ENCODE results near the gene PPIL3.
"Not testable (repeated sequence)": the region's sequence is repeated elsewhere in the genome, so short reads cannot be mapped to it uniquely, and the experiment has no call there.

The PPIL3 gene

DNA sequence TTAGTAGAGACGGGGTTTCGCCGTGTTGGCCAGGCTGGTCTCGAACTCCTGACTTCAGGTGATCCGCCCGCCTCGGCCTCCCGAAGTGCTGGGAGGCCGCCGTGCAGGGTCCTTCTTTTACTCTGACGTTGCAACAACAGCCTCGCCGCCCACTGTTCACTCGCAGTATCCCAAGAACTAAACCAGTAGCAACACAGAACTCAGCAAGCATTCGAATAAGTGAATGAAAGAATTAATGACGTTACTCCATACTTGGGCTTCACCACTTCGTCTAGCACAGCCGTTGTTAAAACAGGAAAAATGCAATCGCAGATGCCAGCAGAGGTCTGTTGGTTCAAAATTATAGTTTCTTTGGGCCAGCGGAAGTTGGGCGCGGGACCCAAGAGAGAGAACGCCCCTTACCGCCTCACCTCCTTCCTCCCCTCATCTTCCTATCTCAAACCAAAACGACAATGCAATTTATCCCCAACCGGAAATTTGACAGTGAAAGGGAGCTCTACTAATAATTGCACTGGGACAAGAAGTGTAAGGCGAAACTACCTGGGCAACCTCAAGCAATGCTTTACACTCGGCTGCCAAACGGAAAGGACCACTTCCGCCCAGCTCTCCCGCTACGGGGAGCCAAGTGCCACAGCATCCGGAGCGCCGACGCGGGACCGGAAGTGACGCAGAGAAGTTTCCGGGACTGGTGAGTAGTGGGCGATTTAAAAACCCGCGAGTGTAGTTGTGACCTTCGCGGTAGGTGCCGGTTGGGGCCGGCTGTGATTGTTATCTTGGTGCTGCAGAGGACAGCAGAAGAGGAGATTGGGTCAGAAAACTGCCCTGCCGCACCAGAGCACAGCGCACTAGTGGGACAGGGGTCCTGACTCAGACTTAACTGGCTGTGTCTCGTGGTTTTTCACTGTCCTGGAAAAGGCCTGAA is at the start of gene PPIL3, which contains the start of gene NIF3L1:
TSS of gene PPIL3 (minus strand) at position 374 of the 922 bp plus-strand sequence. CDS start 1,462 bp downstream, outside the sequence.
TSS of gene NIF3L1 (plus strand) at position 668 of the 922 bp plus-strand sequence. CDS start 2,573 bp downstream, outside the sequence.
- no peak for FAIRE-seq

GRCh38 chr2:200930947-200931626 is 42.2 kb upstream of the PPIL3 start:
- FAIRE-seq: peak; percentile 93

- FAIRE-seq: no peak
Measured at GRCh38 chr2:200929334-200930249, 40.7 kb upstream of the PPIL3 start.

DNA sequence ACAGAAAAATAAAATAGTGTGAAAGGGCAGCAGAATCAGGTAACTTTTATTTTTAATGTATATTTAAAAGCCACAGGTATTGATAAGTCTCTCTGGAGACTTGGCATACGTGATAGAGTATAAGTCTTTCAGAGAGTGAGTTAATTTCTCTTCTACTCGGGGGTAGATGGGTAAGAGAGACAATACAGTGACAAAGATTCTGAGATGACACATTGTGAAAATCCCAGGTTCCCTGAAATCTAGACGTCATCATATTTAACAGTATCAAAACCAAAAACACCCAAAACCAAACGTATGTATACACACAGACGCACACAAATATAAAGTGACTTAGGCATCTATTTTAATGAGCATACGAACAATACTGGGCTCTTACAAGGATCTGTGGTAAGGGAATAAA is 33.6 kb upstream of the PPIL3 start:
- FAIRE-seq: no peak

GRCh38 chr2:200913654-200914053 is 24.8 kb upstream of the PPIL3 start:
- FAIRE-seq: no peak

DNA sequence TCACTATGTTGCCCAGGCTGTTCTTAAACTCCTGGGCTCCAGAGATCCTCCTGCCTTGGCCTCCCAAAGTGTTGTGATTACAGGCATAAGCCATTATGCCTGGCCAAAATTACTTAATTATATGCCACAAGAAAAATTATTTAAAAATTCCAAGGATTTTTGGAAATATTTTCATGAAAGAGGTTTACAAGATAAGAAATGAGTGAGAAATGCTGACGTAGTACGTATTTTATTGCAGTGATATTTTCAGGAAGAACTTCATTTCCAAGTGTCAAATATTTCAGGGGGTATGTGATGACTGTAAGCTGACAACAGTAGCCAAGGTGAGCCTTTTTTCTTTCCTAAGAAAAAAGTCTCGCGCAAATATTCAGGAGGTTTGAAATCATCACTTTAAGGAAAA is 21.1 kb upstream of the PPIL3 start:
- FAIRE-seq: no peak

GRCh38 chr2:200905618-200906296 is 16.9 kb upstream of the PPIL3 start:
- FAIRE-seq: no peak

GRCh38 chr2:200901459-200902072 is 12.7 kb upstream of the PPIL3 start:
- FAIRE-seq: no peak

GRCh38 chr2:200899482-200899881 is 10.6 kb upstream of the PPIL3 start:
- no peak for FAIRE-seq

DNA sequence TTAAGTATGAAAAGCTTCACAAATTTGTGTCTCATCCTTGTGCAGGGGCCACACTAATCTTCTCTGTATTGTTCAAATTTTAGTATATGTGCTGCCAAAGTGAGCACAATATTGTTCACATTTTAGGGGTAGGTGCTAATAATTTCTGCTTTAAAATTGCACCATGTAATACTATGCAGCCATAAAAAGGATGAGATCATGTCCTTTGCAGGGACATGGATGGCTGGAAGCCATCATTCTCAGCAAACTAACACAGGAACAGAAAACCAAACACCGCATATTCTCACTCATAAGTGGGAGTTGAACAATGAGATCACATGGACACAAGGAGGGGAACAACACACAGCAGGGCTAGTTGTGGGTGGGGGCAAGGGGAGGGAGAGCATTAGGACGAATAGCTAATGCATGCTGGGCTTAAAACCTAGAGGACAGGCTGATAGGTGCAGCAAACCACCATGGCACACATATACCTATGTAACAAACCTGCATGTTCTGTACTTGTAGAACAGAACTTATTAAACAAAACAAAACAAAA is 7.1 kb downstream of the PPIL3 start:
- not testable (repeated sequence) for FAIRE-seq

DNA sequence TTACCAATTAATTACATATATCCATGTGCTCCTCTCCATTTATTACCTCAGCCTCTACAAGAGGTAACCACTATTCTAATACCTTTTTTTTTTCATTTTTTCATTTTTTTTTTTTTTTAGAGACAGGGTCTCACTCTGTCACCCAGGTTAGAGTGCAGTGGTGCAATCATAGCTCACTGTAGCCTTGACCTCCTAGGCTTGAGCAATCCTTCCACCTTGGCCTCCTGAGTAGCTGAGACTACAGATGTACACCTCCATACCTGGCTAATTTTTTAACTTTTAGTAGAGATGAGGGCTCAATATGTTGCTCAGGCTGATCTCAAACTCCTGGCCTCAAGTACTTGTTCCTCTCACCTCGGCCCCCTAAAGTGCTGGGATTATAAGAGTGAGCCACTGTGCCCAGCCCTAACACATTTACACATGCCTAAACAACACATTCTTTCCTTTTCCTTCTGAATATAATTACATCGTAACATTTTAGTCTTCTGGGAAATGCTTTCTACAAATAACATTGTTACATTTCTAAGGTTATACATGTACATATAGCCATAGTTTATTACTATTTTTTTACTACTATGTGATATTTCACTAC is 10.5 kb downstream of the PPIL3 start:
- no peak for FAIRE-seq

DNA sequence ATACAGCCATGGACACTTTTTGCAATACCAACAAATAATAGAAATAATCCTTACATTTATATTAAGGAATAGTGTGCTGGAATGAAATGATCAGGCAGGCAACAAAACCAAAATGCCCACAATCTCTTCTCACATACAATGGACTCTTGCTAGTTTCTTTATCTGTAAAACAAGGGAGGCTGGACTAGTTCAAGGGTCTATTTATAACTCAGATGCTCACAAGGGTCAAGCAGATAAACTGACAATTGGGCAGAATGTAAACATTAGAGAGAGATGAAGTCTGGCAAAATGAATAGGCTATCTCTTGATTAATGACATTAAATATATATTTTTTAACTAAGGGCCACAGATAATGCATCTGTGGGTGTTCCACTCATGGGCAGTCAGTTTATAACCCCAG is 11.4 kb downstream of the PPIL3 start:
- FAIRE-seq: no peak

DNA sequence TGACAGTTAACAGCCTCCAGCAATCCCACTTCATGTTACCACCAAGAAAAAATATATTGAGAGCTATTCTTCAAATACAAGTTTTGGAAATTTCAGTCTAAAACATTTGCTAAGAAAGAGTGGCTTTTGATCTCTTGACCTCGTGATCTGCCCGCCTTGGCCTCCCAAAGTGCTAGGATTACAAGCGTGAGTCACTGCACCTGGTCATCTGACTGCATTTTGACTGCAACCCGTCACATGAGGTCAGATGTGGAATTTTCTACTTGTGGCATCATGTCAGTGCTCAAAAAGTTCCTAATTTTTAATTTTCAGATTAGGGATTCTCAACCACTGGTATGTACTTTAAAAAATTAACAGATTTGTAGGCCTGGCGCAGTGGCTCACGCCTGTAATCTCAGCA is 15.3 kb downstream of the PPIL3 start:
- no peak for FAIRE-seq

DNA sequence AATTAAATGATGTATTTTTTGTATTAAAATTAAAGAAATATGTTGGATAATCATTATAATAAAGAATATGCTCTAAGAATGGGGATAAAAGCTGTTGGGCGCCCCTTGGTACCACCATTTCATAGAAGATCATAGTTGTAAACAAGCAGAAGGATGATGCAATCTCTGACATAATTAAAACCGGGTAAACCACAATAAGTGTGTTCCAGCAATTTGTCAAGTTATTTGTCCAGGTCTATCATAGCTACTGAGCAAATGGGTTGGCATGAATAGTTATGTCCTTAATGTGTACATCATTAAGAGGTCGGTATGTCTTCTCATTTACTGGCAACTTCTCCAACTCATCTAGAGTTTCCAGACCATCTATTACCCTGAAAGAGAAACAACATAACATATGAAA is 17.7 kb downstream of the PPIL3 start:
- FAIRE-seq: no peak

GRCh38 chr2:200869014-200869413 is 19.9 kb downstream of the PPIL3 start:
- no peak for FAIRE-seq

- FAIRE-seq: no peak
Measured at GRCh38 chr2:200864176-200865034, 24.5 kb downstream of the PPIL3 start, which contains the start of gene CLK1. CLK1 (minus strand) TSS chr2:200864658; CDS start chr2:200861862, 2,796 bp downstream.

- FAIRE-seq: no peak
Measured at GRCh38 chr2:200863782-200864175, 25.1 kb downstream of the PPIL3 start.

DNA sequence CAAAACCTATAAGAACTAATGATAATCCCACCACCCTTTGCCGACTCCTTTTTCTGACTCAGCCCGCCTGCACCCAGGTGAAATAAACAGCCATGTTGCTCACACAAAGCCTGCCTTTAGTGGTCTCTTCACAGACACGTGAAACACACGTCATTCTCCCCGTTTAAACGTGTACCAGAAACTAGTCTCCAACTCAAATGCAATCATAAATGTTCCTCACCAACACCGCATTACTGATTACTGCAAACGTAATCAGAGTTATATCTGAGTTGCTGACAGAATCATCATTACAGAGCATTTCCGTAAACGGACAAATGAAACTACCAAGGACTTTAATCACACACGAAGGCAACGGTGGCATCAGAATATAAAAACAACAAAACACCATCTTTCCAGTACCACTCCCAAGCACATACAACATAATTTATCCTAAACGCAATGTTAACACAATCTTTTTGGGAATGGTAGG is 26.3 kb downstream of the PPIL3 start:
- FAIRE-seq: no peak

GRCh38 chr2:200861617-200862155 is 27.2 kb downstream of the PPIL3 start:
- no peak for FAIRE-seq
